DMS153 treated with DMSO at 0.1 percent for 48 hours (cell line): ENCODE data around the gene OR10A6.

Experiments
- DNase-seq: peaks from one replicate; lab custom pipeline; 2025; ENCODE audit not compliant: unreplicated experiment; lab: John Stamatoyannopoulos, UW

Gene OR10A6

GRCh38 chr11:7910286-7910788 is 20.7 kb downstream of the OR10A6 start:
- DNase-seq = no peak

- no peak for DNase-seq
Measured at GRCh38 chr11:7909585-7910285, 21.3 kb downstream of the OR10A6 start.

- DNase-seq = no peak
Measured at GRCh38 chr11:7907121-7907520, 23.9 kb downstream of the OR10A6 start.

- no peak for DNase-seq
Measured at GRCh38 chr11:7906481-7906880, 24.6 kb downstream of the OR10A6 start.

GRCh38 chr11:7905961-7906429 is 25.1 kb downstream of the OR10A6 start:
- no peak for DNase-seq

GRCh38 chr11:7905549-7905948 is 25.5 kb downstream of the OR10A6 start:
- no peak for DNase-seq

GRCh38 chr11:7904917-7905316 is 26.2 kb downstream of the OR10A6 start:
- no peak for DNase-seq

- no peak for DNase-seq
Measured at GRCh38 chr11:7903940-7904339, 27.1 kb downstream of the OR10A6 start.

GRCh38 chr11:7901319-7901854 is 29.7 kb downstream of the OR10A6 start:
- DNase-seq = no peak

- DNase-seq = no peak
Measured at GRCh38 chr11:7900686-7901085, 30.4 kb downstream of the OR10A6 start.

- no peak for DNase-seq
Measured at GRCh38 chr11:7899418-7899817, 31.6 kb downstream of the OR10A6 start.

GRCh38 chr11:7898666-7899283 is 32.3 kb downstream of the OR10A6 start:
- no peak for DNase-seq

- no peak for DNase-seq
Measured at GRCh38 chr11:7896009-7896785, 34.9 kb downstream of the OR10A6 start.

- no peak for DNase-seq
Measured at GRCh38 chr11:7894251-7894650, 36.8 kb downstream of the OR10A6 start.

GRCh38 chr11:7893796-7894195 is 37.3 kb downstream of the OR10A6 start:
- no peak for DNase-seq

- peak; percentile 44 for DNase-seq
Measured at GRCh38 chr11:7892840-7893254, 38.2 kb downstream of the OR10A6 start.

GRCh38 chr11:7892059-7892699 is 38.9 kb downstream of the OR10A6 start:
- DNase-seq = no peak

- no peak for DNase-seq
Measured at GRCh38 chr11:7890417-7891172, 40.5 kb downstream of the OR10A6 start.

GRCh38 chr11:7889985-7890384 is 41.1 kb downstream of the OR10A6 start:
- DNase-seq = no peak

GRCh38 chr11:7882860-7883259 is 48.2 kb downstream of the OR10A6 start:
- no peak for DNase-seq
